ENCODE results near the gene GRM3.

- TF ChIP-seq POLR2A (IDR thresholded peaks at IDR 0.05; ENCODE audit: insufficient read depth in 1 of 2, low read depth in 2 of 2, low read length in 2 of 2) (no peak), ZNF589 (CRISPR knock-in tag; conservative IDR thresholded peaks at IDR 0.05) (no peak), ZBTB7A (CRISPR knock-in tag; IDR thresholded peaks at IDR 0.05) (no peak)
These were observed 189.7 kb downstream of the GRM3 start for GRCh38 chr7:86833360-86833759.

All from HepG2 (cell line).